ENCODE measurements around the gene ASAP2. TPM values are rescaled to one million over a fixed set of nuclear protein-coding genes. Genes with fewer than 3 reads are reported as not detected.

Gene ASAP2
- total and polyA plus RNA-seq, 5 donors = 9.2 to 19.7 (median 15.2) TPM

- WGBS = 92% methylated on average over 12 of the region's 12 CpGs
- ATAC-seq (no peak), DNase-seq (no peak)
- no peaks in the 10 kb centered on the region for H3K9me3 ChIP-seq (ENCODE audit: control insufficient read depth, low read length)
- intact Hi-C loops (cut with DNase I) = loop anchor here in 2 of 4 donors (10.0 kb wide), 2 partner anchors 137 to 197 kb away; partner anchors contain the start of gene ASAP2 (in 1 of the 2)
- no peaks in the 10 kb centered on the region for H3K27me3 ChIP-seq (ENCODE audit: control insufficient read depth, insufficient read depth)
- no peak overlapping the region for H3K4me3 ChIP-seq (ENCODE audit: low read length)
- no peak overlapping the region for H3K27ac ChIP-seq (ENCODE audit: low read length)
- H3K4me1 ChIP-seq (ENCODE audit: control insufficient read depth, insufficient read depth, low read length) = peaks cover 2% of the 10 kb centered on the region
Observed at GRCh38 chr2:9341337-9341887, 134.8 kb downstream of the ASAP2 start.

GRCh38 chr2:9342659-9343058, 136.0 kb downstream of the ASAP2 start:
- intact Hi-C loops (cut with DNase I) = loop anchor here in 2 of 4 donors (10.0 kb wide), 2 partner anchors 138 to 198 kb away; partner anchors contain the start of gene ASAP2 (in 1 of the 2)
- ATAC-seq (no peak), DNase-seq (no peak)
- WGBS = 95% methylated on average over 8 of the region's 8 CpGs
- Histone ChIP-seq H3K9me3 (ENCODE audit: control insufficient read depth, low read length) (no peaks in the 10 kb centered on the region), H3K27me3 (ENCODE audit: control insufficient read depth, insufficient read depth) (no peaks in the 10 kb centered on the region), H3K4me1 (ENCODE audit: control insufficient read depth, insufficient read depth, low read length) (peaks cover 9% of the 10 kb centered on the region), H3K4me3 (ENCODE audit: low read length) (no peak overlapping the region), H3K27ac (ENCODE audit: low read length) (no peak overlapping the region)

- H3K27ac ChIP-seq (ENCODE audit: low read length) = no peak overlapping the region
- peaks cover 9% of the 10 kb centered on the region for H3K4me1 ChIP-seq (ENCODE audit: control insufficient read depth, insufficient read depth, low read length)
- DNase-seq = no peak
- no peaks in the 10 kb centered on the region for H3K9me3 ChIP-seq (ENCODE audit: control insufficient read depth, low read length)
- H3K27me3 ChIP-seq (ENCODE audit: control insufficient read depth, insufficient read depth) = no peaks in the 10 kb centered on the region
- intact Hi-C loops (cut with DNase I) = loop anchor here in 2 of 4 donors (10.0 kb wide), 2 partner anchors 139 to 199 kb away; partner anchors contain the start of gene ASAP2 (in 1 of the 2)
- ATAC-seq = no peak
- 97% methylated on average over 7 of the region's 7 CpGs for WGBS
- no peak overlapping the region for H3K4me3 ChIP-seq (ENCODE audit: low read length)
Observed at GRCh38 chr2:9343524-9343923, 136.9 kb downstream of the ASAP2 start.

GRCh38 chr2:9344434-9344833, 137.8 kb downstream of the ASAP2 start:
- intact Hi-C loops (cut with DNase I) = loop anchor here in 2 of 4 donors (10.0 kb wide), 2 partner anchors 140 to 200 kb away; partner anchors contain the start of gene ASAP2 (in 1 of the 2)
- no peak overlapping the region for H3K4me3 ChIP-seq (ENCODE audit: low read length)
- H3K27ac ChIP-seq (ENCODE audit: low read length) = no peak overlapping the region
- DNase-seq = no peak
- peaks cover 9% of the 10 kb centered on the region for H3K4me1 ChIP-seq (ENCODE audit: control insufficient read depth, insufficient read depth, low read length)
- H3K9me3 ChIP-seq (ENCODE audit: control insufficient read depth, low read length) = no peaks in the 10 kb centered on the region
- WGBS = 92% methylated on average over 10 of the region's 10 CpGs
- no peaks in the 10 kb centered on the region for H3K27me3 ChIP-seq (ENCODE audit: control insufficient read depth, insufficient read depth)
- no peak for ATAC-seq

GRCh38 chr2:9345343-9345742, 138.7 kb downstream of the ASAP2 start:
- Histone ChIP-seq H3K4me1 (ENCODE audit: control insufficient read depth, insufficient read depth, low read length) (peaks cover 9% of the 10 kb centered on the region), H3K27ac (ENCODE audit: low read length) (no peak overlapping the region), H3K9me3 (ENCODE audit: control insufficient read depth, low read length) (no peaks in the 10 kb centered on the region), H3K27me3 (ENCODE audit: control insufficient read depth, insufficient read depth) (no peaks in the 10 kb centered on the region), H3K4me3 (ENCODE audit: low read length) (no peak overlapping the region)
- intact Hi-C loops (cut with DNase I) = loop anchor here in 2 of 4 donors (10.0 kb wide), 2 partner anchors 141 to 201 kb away; partner anchors contain the start of gene ASAP2 (in 1 of the 2)
- WGBS = 88% methylated on average over 7 of the region's 7 CpGs
- ATAC-seq (no peak), DNase-seq (no peak)

- Histone ChIP-seq H3K27me3 (ENCODE audit: control insufficient read depth, insufficient read depth) (no peaks in the 10 kb centered on the region), H3K9me3 (ENCODE audit: control insufficient read depth, low read length) (no peaks in the 10 kb centered on the region), H3K4me1 (ENCODE audit: control insufficient read depth, insufficient read depth, low read length) (peaks cover 9% of the 10 kb centered on the region), H3K27ac (ENCODE audit: low read length) (no peak overlapping the region), H3K4me3 (ENCODE audit: low read length) (no peak overlapping the region)
- intact Hi-C loops (cut with DNase I) = loop anchor here in 2 of 4 donors (10.0 kb wide), 2 partner anchors 141 to 201 kb away; partner anchors contain the start of gene ASAP2 (in 1 of the 2)
- ATAC-seq = no peak
- no peak for DNase-seq
- WGBS = 95% methylated on average over 10 of the region's 10 CpGs
Observed at GRCh38 chr2:9345997-9346396, 139.4 kb downstream of the ASAP2 start.

- no peaks in the 10 kb centered on the region for H3K27me3 ChIP-seq (ENCODE audit: control insufficient read depth, insufficient read depth)
- WGBS = 77% methylated on average over 9 of the region's 9 CpGs
- no peaks in the 10 kb centered on the region for H3K9me3 ChIP-seq (ENCODE audit: control insufficient read depth, low read length)
- no peak for DNase-seq
- intact Hi-C loops (cut with DNase I) = loop anchor here in 2 of 4 donors (10.0 kb wide), 2 partner anchors 142 to 202 kb away; partner anchors contain the start of gene ASAP2 (in 1 of the 2)
- no peak overlapping the region for H3K4me3 ChIP-seq (ENCODE audit: low read length)
- H3K4me1 ChIP-seq (ENCODE audit: control insufficient read depth, insufficient read depth, low read length) = peaks cover 9% of the 10 kb centered on the region
- peak overlapping the region; percentile 85 for H3K27ac ChIP-seq (ENCODE audit: low read length)
- ATAC-seq = no peak
Observed at GRCh38 chr2:9346885-9347284, 140.3 kb downstream of the ASAP2 start.

GRCh38 chr2:9347411-9347881, 140.8 kb downstream of the ASAP2 start:
- WGBS = 35% methylated on average over 6 of the region's 6 CpGs
- Histone ChIP-seq H3K4me1 (ENCODE audit: control insufficient read depth, insufficient read depth, low read length) (peaks cover 9% of the 10 kb centered on the region), H3K27me3 (ENCODE audit: control insufficient read depth, insufficient read depth) (no peaks in the 10 kb centered on the region), H3K27ac (ENCODE audit: low read length) (peak overlapping the region; percentile 85), H3K9me3 (ENCODE audit: control insufficient read depth, low read length) (no peaks in the 10 kb centered on the region), H3K4me3 (ENCODE audit: low read length) (no peak overlapping the region)
- peak; percentile 94 to 95 for ATAC-seq
- intact Hi-C loops (cut with DNase I) = loop anchor here in 2 of 4 donors (10.0 kb wide), 2 partner anchors 143 to 203 kb away; partner anchors contain the start of gene ASAP2 (in 1 of the 2)
- peak; percentile 81 to 83 (median 82) for DNase-seq

GRCh38 chr2:9354318-9354717, 147.7 kb downstream of the ASAP2 start:
- no peaks in the 10 kb centered on the region for H3K9me3 ChIP-seq (ENCODE audit: control insufficient read depth, low read length)
- no peaks in the 10 kb centered on the region for H3K4me1 ChIP-seq (ENCODE audit: control insufficient read depth, insufficient read depth, low read length)
- no peak overlapping the region for H3K4me3 ChIP-seq (ENCODE audit: low read length)
- intact Hi-C loops (cut with DNase I) = no loop called here
- H3K27me3 ChIP-seq (ENCODE audit: control insufficient read depth, insufficient read depth) = no peaks in the 10 kb centered on the region
- DNase-seq (no peak), ATAC-seq (no peak)
- H3K27ac ChIP-seq (ENCODE audit: low read length) = no peak overlapping the region
- WGBS = 94% methylated on average over 12 of the region's 12 CpGs

- Histone ChIP-seq H3K9me3 (ENCODE audit: control insufficient read depth, low read length) (no peaks in the 10 kb centered on the region), H3K27ac (ENCODE audit: low read length) (no peak overlapping the region), H3K4me1 (ENCODE audit: control insufficient read depth, insufficient read depth, low read length) (no peaks in the 10 kb centered on the region), H3K27me3 (ENCODE audit: control insufficient read depth, insufficient read depth) (no peaks in the 10 kb centered on the region), H3K4me3 (ENCODE audit: low read length) (no peak overlapping the region)
- DNase-seq = no peak
- intact Hi-C loops (cut with DNase I) = no loop called here
- 90% methylated on average over 3 of the region's 3 CpGs for WGBS
- ATAC-seq = no peak
Observed at GRCh38 chr2:9355270-9355669, 148.7 kb downstream of the ASAP2 start.

GRCh38 chr2:9355716-9356115, 149.1 kb downstream of the ASAP2 start:
- Histone ChIP-seq H3K9me3 (ENCODE audit: control insufficient read depth, low read length) (no peaks in the 10 kb centered on the region), H3K4me3 (ENCODE audit: low read length) (no peak overlapping the region), H3K27me3 (ENCODE audit: control insufficient read depth, insufficient read depth) (no peaks in the 10 kb centered on the region), H3K27ac (ENCODE audit: low read length) (no peak overlapping the region), H3K4me1 (ENCODE audit: control insufficient read depth, insufficient read depth, low read length) (no peaks in the 10 kb centered on the region)
- intact Hi-C loops (cut with DNase I) = no loop called here
- 83% methylated on average over 4 of the region's 4 CpGs for WGBS
- DNase-seq = no peak
- no peak for ATAC-seq
